Measurements from ENCODE around the gene BOK.

BOK gene

DNA sequence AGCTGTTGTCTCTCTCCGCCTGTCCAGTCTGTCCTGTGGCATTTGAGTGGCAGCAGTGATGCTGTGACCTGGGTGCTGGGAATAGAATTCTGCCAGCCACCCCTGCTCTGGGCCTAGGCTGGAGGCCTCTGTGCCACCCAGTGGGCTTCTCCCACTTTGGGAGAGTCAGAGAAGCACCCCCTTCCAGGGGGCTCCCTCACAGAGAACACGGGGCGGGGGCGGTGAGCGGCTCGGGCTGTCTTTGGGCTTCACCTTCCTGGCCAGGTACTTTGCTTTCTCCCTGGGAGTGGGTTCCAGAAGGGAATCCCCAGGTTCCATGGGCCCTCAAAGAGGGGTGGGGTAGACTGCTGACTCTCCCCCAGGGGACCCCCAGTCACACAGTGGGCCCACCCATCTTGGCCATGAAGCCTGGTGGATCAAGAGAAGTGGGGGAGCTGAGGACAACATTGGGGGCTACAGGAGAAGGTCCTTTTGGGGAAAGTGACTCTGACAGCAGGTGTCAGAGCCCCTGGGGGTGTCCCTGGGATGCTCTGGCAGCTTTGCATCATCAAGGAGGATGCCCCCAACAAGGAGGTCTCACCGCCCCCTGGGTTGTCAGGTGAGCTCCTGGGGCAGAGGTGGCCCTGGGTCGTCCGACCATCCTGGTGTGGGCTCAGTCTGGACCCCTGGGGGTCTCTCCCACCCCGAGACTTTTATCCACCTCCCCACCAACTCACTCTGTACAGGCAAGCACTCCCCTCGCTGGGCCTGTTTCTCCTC lies 18.8 kb upstream of the BOK start:
- no peak for DNase-seq

GRCh38 chr2:241540401-241540770 lies 18.2 kb upstream of the BOK start:
- no peak for DNase-seq

GRCh38 chr2:241540771-241541561 lies 17.6 kb upstream of the BOK start:
- DNase-seq, result no peak

GRCh38 chr2:241541564-241542277 lies 16.8 kb upstream of the BOK start:
- no peak for DNase-seq

DNA sequence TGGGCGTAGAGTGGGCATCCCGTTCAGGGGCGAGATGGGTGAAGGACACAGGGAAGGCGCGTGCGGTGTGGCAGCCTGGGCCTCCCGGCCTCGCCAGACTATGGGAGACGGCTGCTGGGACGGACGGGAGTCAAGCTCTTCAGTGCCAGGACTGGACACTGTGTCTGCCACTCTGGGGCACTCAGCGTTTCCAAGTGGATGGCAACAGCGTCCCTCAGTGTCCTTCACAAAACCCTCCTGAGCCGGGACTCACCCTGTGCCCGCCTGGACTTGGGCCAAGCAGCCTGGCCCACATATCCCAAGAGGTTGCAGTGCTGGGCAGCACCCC lies 16.3 kb upstream of the BOK start:
- DNase-seq, result no peak

DNA sequence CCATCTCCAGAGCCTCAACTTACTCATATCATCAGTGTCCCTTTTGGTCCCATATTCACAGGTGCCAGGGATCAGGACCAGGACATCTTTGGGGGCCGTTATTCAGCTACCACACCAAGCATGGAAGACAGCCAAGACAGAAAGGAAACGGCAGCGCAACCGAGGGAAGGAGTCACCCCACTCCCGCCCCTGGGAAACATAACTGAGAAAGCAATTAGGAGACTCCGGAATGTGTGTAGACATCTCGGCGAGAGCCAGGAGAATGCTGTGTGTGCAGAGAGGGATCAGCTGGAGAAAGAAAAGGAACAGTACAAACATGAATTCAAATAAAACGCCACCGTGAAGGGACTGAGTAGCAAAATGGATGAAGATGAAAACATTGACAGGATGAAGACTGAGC lies 13.4 kb upstream of the BOK start:
- DNase-seq, result no peak

- no peak for DNase-seq
Observed at GRCh38 chr2:241545523-241546473, 12.7 kb upstream of the BOK start.

DNA sequence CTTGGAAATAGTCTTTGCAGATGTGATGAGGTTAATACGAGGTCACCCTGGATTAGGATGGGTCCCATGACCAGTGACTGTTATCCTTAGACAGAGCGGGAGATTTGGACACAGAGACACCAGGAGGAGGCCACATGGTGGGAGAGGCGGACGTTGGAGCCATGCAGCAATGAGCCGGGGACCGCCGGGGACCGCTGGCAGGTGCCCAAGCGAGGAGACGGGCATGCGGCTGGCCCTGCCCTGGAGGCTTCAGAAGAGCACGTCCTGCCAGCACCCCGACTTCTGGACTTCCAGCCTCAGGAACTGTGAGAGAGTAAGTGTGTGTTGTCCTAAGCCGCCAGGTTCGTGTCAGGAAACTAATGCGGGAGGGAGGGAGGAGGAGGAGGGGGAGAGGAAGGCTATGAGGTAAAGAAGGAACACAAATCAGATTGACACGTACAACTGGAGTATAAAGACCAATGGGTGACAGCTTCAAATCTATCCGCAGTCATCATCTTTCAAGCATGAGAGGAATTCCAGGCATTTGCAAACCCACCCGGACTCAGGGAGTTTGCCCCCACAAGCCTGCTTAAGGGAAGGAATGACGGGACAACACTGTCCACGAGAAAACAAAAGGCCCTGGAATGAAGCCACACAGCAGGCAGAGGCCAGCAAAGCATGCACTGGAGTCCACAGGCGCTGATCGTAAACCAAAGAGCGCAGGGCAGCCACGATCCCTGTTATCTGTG lies 11.6 kb upstream of the BOK start:
- DNase-seq, result no peak

GRCh38 chr2:241547781-241548450 lies 10.6 kb upstream of the BOK start:
- no peak for DNase-seq

DNA sequence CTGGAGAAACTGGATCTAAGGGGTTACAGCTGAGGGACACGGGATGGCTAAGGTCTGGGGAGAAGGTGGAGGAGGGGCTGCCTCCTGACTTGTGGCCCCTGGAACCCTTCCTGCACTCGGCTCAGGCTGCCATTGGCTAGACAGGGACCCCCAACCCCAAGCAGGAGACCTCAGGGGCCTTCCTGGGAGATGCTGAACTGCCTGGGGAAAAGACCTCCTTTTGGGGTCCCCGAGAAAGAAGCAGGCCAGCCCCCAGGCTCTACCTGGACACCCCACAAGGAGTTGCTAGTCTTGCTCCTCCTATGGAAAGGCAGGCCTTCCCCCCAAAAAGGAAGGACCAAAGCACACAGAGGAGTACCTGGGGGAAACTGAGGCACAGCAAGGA lies 10.1 kb upstream of the BOK start:
- DNase-seq, result no peak

DNA sequence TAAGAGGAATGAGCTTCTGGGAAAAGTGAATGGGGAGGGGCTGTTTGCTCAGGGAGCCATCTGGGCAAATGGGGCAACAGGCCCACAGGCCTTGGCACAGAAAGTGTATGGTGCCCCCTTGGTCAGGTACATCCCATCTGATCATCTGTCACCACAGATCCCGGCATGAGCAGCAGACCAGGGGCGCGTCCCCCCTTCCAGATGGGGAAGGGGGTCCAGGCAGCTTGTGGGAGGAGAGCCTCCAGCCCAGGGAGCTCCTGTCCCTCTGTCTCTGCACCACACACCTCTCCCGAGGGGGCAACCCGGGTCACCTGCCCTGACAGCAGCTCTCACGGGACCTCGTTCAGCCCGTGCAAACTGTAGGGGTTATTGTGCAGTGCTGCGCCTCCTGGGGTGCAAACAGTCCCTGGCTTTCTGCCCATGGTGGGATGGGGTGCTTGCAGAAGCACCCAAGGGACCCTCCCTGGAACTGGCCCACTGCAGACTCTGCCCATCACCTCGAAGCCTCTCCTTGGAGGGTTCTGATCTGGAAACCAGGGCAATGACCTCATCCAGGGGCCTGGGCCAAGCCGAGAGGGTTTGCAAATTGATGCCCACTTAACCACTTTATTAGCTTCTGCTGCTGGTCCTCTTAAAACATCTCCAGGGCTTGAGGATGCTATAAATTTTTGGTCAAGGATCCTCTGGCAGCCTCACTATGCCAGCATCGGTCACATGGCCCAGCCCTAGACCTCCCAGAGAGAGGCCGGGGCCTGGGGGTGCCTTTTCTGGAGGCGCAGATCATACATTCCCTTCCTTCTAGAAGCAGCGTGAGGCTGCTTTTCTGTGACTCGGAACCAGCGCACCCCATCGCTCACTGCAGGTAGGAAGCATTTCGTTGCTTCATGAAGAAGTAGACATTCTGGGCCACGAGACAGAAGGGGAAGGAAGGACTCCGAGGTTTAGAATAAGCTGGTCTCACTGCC lies 7.6 kb upstream of the BOK start:
- DNase-seq, result no peak

GRCh38 chr2:241551599-241551997 lies 6.9 kb upstream of the BOK start:
- no peak for DNase-seq

- no peak for DNase-seq
Observed at GRCh38 chr2:241551998-241552737, 6.4 kb upstream of the BOK start.

GRCh38 chr2:241553512-241553830 lies 5.1 kb upstream of the BOK start:
- DNase-seq, result no peak

DNA sequence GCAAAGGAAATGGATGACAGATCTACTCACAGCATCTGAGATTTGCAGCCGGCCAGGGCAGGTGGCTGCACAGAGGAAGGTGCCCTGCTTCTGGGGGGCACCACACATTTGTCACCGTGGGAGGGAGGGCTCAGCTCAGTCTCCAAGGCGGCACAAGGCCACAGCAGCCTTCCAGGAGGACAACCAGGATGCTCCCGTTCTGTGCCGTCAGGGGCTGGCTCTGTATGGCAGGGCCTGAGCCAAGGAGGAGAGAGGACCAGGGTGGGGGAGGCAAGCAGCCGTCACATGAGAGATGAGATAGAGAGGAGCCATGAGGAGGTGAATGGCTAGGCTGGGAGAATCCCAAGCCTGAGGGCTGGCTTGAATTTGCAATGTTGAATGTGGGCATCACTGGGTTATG lies 4.6 kb upstream of the BOK start:
- DNase-seq, result no peak

DNA sequence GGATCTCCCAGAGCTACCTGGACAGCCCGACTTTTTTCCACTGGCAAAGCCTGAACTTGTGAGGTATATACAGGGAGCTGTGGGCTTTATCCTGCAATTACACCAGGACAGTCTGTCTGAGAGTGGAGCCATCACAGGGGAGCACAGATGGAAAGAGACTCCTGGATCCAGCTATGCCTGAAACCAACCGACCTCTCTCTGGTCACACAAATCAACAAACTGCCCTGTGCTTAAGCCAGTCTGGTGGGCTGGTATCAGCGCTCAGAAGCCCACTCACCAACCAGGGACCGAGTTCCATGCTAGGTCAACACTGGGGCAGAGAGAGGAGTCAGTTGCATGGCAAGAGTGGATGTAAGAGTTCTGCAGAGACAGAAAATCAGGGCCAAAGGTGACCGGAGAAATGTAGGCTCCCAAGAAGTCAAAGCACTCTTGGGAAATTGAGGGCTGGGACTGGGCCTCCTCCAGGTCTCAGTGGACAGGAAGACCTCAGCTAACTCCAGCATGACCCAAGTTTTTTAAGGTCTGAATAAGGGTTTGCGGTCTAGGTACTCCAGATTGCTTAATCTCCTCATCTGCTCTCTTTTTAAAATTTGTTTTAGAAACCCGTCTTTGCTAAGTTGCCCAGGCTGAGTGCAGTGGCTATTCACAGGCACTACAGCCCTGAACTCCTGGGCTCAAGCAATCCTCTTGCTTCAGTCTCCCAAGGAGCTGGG lies 3.8 kb upstream of the BOK start:
- DNase-seq, result no peak

DNA sequence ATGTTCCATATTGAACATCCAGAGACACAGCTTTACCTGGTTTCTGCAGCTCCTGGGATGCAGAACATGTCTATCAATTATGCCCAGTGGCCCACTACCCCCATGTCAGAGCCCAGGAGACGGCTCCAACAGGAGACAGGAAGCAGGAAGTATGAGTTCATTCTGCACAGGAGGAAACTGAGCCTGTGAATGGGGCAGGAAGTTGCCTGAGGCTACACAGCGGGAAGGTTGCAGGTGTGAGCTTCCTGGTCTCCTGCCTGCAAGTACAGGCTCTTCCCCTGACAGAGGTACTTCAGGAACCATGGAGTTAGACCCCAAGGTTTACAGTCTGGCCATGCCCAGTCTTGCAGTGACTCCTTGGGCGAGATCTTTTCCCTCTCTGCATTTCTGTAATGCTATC lies 2.8 kb upstream of the BOK start:
- no peak for DNase-seq

DNA sequence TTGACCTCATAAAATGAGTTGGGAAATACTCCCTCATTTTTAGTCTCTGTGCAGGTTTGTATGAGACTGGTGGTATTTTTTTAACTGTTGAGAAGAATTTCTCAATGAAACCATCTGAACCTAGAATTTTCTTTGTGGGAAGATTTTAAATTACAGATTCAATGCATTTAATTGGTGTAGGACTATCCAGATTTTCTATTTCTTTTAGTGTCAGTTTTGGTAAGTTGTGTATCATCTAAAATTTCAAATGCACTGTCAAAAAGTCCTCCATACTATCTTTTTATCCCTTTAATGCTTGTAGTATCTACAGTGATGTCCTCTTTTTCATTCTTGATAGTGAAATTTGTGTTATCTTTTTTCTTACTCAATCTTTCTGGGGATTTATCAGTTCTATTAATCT lies 1.8 kb upstream of the BOK start:
- DNase-seq, result no peak

All from KG1 (cell line).